Nephron (organoid): ENCODE results near the gene VCPKMT.
A peak's percentile ranks its signal among the peaks of the same experiment; 100 is the strongest.

Source experiments
- H3K27ac Mint-ChIP-seq, 3 experiments: 2 replicates each; pipeline ENCODE4 v1.8.0; 2020; ENCODE audit warnings: mixed read lengths in 3 of 3, mild to moderate bottlenecking in 2 of 3, moderate library complexity in 1 of 3
- H3K27me3 Mint-ChIP-seq: 2 replicates; pipeline ENCODE4 v1.8.0; 2021; ENCODE audit warnings: low read depth, mild to moderate bottlenecking, moderate library complexity, mixed read lengths
- H3K36me3 Mint-ChIP-seq: 2 replicates; pipeline ENCODE4 v1.8.0; 2020; ENCODE audit warnings: low read depth, mixed read lengths
- H3K4me1 Mint-ChIP-seq: 2 replicates; pipeline ENCODE4 v1.8.0; 2020; ENCODE audit warnings: mixed read lengths
- H3K4me3 Mint-ChIP-seq, 3 experiments: 2 replicates each; pipeline ENCODE4 v1.8.0; 2020; ENCODE audit warnings: mild to moderate bottlenecking in 3 of 3, mixed read lengths in 3 of 3, moderate library complexity in 2 of 3
- H3K9me3 Mint-ChIP-seq: 2 replicates; pipeline ENCODE4 v1.8.0; 2020; ENCODE audit warnings: mixed read lengths
- TF ChIP-seq, protein P1 (sequence below), 3 experiments: fragments of 200-600 bp; sonication (generic); IDR thresholded peaks; one replicate each; pipeline ENCODE4 v1.5.0; 2021; ENCODE audit warnings: antibody characterized with exemption in 3 of 3; ENCODE audit not compliant: unreplicated experiment in 3 of 3

Gene VCPKMT

DNA sequence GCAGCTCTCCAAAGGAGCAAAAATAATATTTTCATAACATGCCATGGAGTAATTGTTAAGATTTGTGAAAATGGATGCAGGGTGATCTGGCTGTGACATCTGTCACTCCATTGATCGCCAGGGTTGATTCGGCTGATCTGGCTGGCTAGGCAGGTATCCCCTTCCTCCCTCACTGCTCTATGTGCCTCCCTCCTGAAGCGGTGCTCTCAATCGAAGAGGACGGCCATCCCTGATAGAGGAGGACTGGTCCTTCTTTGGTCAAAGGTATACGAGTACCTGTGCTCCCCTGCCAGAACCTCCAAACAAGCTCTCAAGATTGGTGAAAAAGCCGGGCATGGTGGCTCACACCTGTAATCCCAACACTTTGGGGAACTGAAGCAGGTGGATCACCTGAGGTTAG is 47.9 kb downstream of the VCPKMT start:
- H3K4me1 Mint-ChIP-seq: no peaks in the 10 kb centered on the region
- TF ChIP-seq, protein P1, sequence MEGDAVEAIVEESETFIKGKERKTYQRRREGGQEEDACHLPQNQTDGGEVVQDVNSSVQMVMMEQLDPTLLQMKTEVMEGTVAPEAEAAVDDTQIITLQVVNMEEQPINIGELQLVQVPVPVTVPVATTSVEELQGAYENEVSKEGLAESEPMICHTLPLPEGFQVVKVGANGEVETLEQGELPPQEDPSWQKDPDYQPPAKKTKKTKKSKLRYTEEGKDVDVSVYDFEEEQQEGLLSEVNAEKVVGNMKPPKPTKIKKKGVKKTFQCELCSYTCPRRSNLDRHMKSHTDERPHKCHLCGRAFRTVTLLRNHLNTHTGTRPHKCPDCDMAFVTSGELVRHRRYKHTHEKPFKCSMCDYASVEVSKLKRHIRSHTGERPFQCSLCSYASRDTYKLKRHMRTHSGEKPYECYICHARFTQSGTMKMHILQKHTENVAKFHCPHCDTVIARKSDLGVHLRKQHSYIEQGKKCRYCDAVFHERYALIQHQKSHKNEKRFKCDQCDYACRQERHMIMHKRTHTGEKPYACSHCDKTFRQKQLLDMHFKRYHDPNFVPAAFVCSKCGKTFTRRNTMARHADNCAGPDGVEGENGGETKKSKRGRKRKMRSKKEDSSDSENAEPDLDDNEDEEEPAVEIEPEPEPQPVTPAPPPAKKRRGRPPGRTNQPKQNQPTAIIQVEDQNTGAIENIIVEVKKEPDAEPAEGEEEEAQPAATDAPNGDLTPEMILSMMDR (IDR thresholded peaks at IDR 0.05; ENCODE audit: unreplicated experiment in 3 of 3): no peak
- H3K36me3 Mint-ChIP-seq: peaks cover 10% of the 10 kb centered on the region
- H3K27me3 Mint-ChIP-seq: peaks cover 10% of the 10 kb centered on the region
- H3K4me3 Mint-ChIP-seq: no peak overlapping the region
- H3K27ac Mint-ChIP-seq: no peak overlapping the region
- peaks cover 6% of the 10 kb centered on the region for H3K9me3 Mint-ChIP-seq

DNA sequence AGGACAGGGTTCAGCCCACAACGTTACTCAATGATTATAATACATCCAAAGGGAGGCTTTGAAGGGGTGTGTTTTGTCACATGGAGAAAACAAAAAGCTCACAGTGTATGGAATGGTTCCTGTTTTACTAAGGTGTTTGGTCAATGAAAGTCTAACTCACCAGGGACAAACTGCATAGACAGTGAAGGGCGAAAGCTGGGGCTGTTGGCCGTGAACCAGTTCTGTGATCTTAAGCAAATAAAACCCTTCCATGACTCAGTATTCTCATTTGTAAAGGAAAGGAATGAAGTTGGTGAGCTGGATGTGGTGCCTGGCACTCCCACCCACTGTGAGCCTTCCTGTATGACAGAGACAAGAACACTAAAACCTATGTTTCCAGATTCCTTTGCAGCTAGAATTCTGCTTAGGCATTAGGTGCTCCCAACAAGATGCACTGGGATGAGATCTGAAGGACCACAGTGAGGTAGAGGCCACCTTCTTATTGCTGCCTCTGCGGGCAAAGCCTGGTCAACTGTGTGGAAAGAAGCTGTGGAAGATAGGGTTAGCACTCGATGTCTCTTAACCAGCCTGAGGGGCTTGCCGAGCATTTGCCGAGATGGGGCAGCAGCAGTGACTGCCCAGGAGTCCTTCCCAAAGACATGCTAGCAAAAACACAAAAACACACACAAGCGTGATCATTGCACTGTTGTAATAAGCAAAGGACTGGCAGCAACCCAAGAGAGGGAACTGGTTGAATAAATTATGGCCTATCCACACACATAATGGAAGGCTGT is 48.5 kb downstream of the VCPKMT start:
- TF ChIP-seq, protein P1 (IDR thresholded peaks at IDR 0.05; ENCODE audit: unreplicated experiment in 3 of 3): no peak
- peaks cover 4% of the 10 kb centered on the region for H3K36me3 Mint-ChIP-seq
- H3K27me3 Mint-ChIP-seq: peaks cover 10% of the 10 kb centered on the region
- peaks cover under 1% of the 10 kb centered on the region for H3K9me3 Mint-ChIP-seq
- H3K27ac Mint-ChIP-seq: no peak overlapping the region
- H3K4me1 Mint-ChIP-seq: no peaks in the 10 kb centered on the region
- H3K4me3 Mint-ChIP-seq: no peak overlapping the region

DNA sequence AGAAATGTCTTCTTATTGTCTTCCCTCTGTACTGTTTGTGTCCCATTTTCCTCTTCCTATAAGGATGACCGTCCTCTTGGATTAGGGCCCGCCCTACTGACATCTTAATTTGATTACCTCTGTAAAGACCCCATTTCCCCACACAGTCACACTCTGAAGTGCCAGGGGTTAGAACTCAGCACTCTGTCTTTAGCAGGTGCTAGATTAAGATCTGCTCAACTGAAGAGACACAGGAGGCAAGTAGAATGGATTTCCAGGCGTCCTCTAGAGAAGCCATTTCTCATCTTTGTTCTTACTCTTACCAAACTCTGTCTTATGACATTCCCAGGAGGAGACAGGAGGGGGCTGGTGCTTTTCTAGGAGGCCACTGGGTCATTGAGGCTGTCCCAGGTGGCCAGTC is 50.8 kb downstream of the VCPKMT start:
- Mint-ChIP-seq H3K36me3 (no peaks in the 10 kb centered on the region), H3K27me3 (peaks cover 10% of the 10 kb centered on the region), H3K4me3 (no peak overlapping the region), H3K9me3 (no peaks in the 10 kb centered on the region), H3K4me1 (peaks cover 16% of the 10 kb centered on the region), H3K27ac (no peak overlapping the region)
- TF ChIP-seq, protein P1 (IDR thresholded peaks at IDR 0.05; ENCODE audit: unreplicated experiment in 3 of 3): no peak

DNA sequence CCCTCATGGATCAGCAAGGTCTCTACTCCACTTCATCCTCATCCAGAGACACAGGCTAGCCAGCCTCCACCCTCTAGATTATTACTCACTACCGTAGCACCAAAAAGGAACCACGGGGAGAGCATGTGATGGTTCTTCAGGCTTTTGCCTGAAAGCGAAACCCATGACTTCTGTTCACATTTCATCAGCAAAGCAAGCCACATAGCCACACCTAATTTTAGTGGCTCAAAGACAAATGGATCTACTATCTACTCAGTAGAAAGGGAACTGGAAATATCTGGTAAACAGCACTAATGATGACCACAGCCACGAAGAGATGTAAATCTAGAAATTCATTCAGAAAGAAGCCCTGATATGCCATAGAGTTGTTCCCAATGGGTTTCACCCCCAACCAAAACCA is 51.4 kb downstream of the VCPKMT start:
- Mint-ChIP-seq H3K4me1 (peaks cover 17% of the 10 kb centered on the region), H3K27me3 (peaks cover 10% of the 10 kb centered on the region), H3K4me3 (no peak overlapping the region), H3K27ac (no peak overlapping the region), H3K36me3 (no peaks in the 10 kb centered on the region), H3K9me3 (no peaks in the 10 kb centered on the region)
- TF ChIP-seq, protein P1 (IDR thresholded peaks at IDR 0.05; ENCODE audit: unreplicated experiment in 3 of 3): no peak

DNA sequence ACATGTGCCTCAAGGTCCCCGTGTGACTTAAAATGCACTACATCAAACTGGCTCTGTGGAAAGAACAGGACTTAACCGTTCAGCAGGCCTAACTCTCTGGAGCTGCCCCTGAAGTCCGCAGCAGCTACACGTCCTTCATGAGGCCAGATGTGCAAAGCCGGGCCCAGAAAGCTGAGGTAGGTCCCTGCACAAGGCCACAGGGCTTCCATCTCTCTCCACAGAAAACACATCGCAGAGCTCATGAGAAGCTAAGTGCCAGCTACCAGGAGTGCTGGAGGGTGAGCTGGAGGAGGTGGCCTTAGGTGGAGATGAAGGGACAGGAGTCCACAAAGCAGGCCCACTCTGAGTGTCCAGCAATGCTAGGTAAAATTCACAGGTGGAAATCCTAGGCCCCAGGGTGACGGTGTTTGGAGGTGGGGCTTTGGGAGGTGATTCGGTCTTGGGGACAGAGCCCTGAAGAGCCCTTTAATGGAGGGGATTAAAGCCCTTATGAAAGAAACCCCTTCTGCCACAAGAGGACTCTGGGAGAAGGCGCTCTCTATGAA is 52.4 kb downstream of the VCPKMT start:
- Mint-ChIP-seq H3K27me3 (peaks cover 10% of the 10 kb centered on the region), H3K4me1 (peaks cover 17% of the 10 kb centered on the region), H3K36me3 (no peaks in the 10 kb centered on the region), H3K9me3 (no peaks in the 10 kb centered on the region), H3K27ac (peak overlapping the region in 2 of 3 experiments; percentile 35 to 92), H3K4me3 (no peak overlapping the region)
- TF ChIP-seq, protein P1 (IDR thresholded peaks at IDR 0.05; ENCODE audit: unreplicated experiment in 3 of 3): no peak
